Ectodermal cell (in vitro differentiated cells): ENCODE data around the gene KCNS3.
"Not testable (repeated sequence)": the region's sequence is repeated elsewhere in the genome, so short reads cannot be mapped to it uniquely, and the experiment has no call there.

ENCODE experiments used
- H3K27ac ChIP-seq: 2 replicates; pipeline ENCODE4 v1.7.0; 2013; ENCODE audit warnings: mild to moderate bottlenecking, low read depth, low read length; ENCODE audit not compliant: insufficient read depth, poor library complexity, severe bottlenecking
- H3K27me3 ChIP-seq: 2 replicates; pipeline ENCODE4 v1.7.0; 2013; ENCODE audit warnings: mild to moderate bottlenecking, low read length; ENCODE audit not compliant: insufficient read depth, control insufficient read depth, poor library complexity, severe bottlenecking
- H3K36me3 ChIP-seq: one replicate; pipeline ENCODE4 v1.7.0; 2013; ENCODE audit warnings: low read length; ENCODE audit not compliant: control insufficient read depth, insufficient read depth
- H3K4me1 ChIP-seq: one replicate; pipeline ENCODE4 v1.7.0; 2013; ENCODE audit warnings: low read length; ENCODE audit not compliant: control insufficient read depth, insufficient read depth
- H3K4me3 ChIP-seq: 2 replicates; pipeline ENCODE4 v1.7.0; 2013; ENCODE audit warnings: low read depth, low read length, control low read depth; ENCODE audit not compliant: insufficient read depth
- H3K9me3 ChIP-seq: 2 replicates; pipeline ENCODE4 v1.7.0; 2013; ENCODE audit warnings: mild to moderate bottlenecking, low read length, moderate library complexity; ENCODE audit not compliant: control insufficient read depth
- WGBS, 2 experiments: methylation state at CpG; one replicate each; pipeline ENCODE4 v1.1.7; 2013; ENCODE audit warnings: missing lambda C conversion rate in 2 of 2; 5-methylcytosine and 5-hydroxymethylcytosine counted together

KCNS3 gene

DNA sequence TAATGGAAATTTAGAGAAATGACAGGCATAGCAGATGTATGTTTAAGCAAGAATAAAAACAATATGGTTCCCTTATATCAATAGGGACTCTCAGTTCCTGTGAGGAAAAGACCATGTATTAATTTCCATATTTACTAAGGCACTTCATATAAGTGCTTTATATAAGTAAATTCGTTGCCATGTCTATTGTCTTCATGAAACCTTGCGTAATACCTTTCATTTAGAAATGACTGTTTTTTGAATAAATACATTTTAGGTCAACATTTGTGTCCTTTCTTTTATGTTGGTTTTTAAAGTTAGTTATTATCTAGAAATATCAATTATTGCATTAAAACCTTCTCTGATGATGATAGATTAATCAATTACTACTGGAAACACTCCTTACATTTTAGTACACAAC lies 83.3 kb downstream of the KCNS3 start:
- no peaks in the 10 kb centered on the region for H3K27me3 ChIP-seq
- H3K4me1 ChIP-seq: no peaks in the 10 kb centered on the region
- H3K36me3 ChIP-seq: no peaks in the 10 kb centered on the region
- WGBS, 2 experiments: 100% methylated on average over 2 of the region's 2 CpGs; no CpG with 5 or more reads in 1 of the 2 experiments
- H3K4me3 ChIP-seq: no peak overlapping the region
- H3K9me3 ChIP-seq: no peaks in the 10 kb centered on the region
- no peak overlapping the region for H3K27ac ChIP-seq

DNA sequence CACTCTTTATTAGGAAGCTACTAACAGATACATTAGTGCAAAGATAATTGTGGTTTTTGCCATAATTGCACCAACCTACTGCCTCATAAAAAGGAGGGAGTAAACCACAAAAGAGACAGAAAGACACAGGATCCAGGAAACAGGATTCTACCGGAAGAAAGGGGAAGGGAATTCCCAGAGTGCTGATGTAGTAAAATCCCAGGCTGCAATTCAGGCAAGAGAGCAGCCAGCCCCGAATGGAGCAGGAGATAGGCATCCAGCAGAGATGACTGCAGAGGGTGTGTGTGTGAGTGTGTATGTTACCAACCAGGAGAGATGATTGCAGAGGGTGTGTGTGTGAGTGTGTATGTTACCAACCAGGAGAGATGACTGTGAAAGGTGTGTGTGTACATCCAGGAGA lies 84.4 kb downstream of the KCNS3 start:
- Histone ChIP-seq H3K4me3 (no peak overlapping the region), H3K9me3 (no peaks in the 10 kb centered on the region), H3K27ac (no peak overlapping the region), H3K36me3 (no peaks in the 10 kb centered on the region), H3K4me1 (no peaks in the 10 kb centered on the region), H3K27me3 (no peaks in the 10 kb centered on the region)
- 18 to 23% methylated on average over 2 of the region's 2 CpGs for WGBS, 2 experiments

GRCh38 chr2:17963571-17963970 lies 85.1 kb downstream of the KCNS3 start:
- H3K4me3 ChIP-seq, H3K4me1 ChIP-seq, H3K27me3 ChIP-seq, H3K36me3 ChIP-seq, H3K9me3 ChIP-seq, H3K27ac ChIP-seq: not testable (repeated sequence)
- WGBS, 2 experiments: 93 to 99% methylated on average over 12 to 14 of the region's 16 CpGs

DNA sequence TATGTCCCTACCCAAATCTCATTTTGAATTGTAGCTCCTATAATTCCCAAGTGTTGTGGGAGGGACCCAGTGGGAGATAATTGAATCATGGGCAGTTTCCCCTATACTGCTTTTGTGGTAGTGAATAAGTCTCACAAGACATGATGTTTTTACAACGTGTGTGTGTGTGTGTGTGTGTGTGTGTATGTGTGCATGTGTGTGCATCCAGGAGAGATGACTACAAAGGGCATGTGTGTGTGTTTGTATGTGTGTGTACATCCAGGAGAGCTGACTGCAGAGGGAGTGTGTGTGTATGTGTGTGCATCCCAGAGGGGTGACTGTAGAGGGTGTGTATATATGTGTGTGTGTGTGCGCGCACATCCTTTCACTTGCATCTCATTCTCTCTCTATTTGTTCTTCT lies 86.7 kb downstream of the KCNS3 start:
- WGBS, 2 experiments: 18 to 76% methylated on average over 1 to 3 of the region's 3 CpGs
- Histone ChIP-seq H3K4me1 (no peaks in the 10 kb centered on the region), H3K27me3 (no peaks in the 10 kb centered on the region), H3K36me3 (no peaks in the 10 kb centered on the region), H3K27ac (no peak overlapping the region), H3K9me3 (no peaks in the 10 kb centered on the region), H3K4me3 (no peak overlapping the region)

- H3K4me3 ChIP-seq: no peak overlapping the region
- no peaks in the 10 kb centered on the region for H3K27me3 ChIP-seq
- H3K36me3 ChIP-seq: no peaks in the 10 kb centered on the region
- H3K4me1 ChIP-seq: no peaks in the 10 kb centered on the region
- no peak overlapping the region for H3K27ac ChIP-seq
- H3K9me3 ChIP-seq: no peaks in the 10 kb centered on the region
- 86 to 88% methylated on average over 3 of the region's 3 CpGs for WGBS, 2 experiments
Observed at GRCh38 chr2:17966798-17967197, 88.3 kb downstream of the KCNS3 start.

DNA sequence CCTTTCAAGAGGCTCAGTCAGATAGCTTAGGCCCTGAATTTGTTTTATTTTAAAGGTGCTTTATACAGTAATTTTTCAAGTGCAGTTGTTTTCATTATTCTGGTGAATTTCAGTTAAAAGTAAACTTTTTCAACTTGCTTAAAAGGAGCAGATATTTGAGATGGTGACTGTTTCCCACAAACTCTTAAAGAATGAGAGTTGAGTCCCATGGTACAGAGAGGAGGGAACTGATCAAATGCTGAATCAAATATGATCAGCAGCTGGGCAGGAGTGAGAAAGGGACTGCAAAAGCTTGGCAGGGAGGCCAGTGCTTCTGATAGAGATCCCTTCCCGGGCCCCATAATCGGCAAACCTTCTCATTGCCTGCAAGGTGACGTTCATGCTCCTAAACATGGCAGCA lies 91.2 kb downstream of the KCNS3 start:
- Histone ChIP-seq H3K36me3 (no peaks in the 10 kb centered on the region), H3K9me3 (no peaks in the 10 kb centered on the region), H3K27ac (no peak overlapping the region), H3K4me3 (no peak overlapping the region), H3K4me1 (no peaks in the 10 kb centered on the region), H3K27me3 (no peaks in the 10 kb centered on the region)
- WGBS, 2 experiments: 92 to 93% methylated on average over 3 of the region's 3 CpGs

DNA sequence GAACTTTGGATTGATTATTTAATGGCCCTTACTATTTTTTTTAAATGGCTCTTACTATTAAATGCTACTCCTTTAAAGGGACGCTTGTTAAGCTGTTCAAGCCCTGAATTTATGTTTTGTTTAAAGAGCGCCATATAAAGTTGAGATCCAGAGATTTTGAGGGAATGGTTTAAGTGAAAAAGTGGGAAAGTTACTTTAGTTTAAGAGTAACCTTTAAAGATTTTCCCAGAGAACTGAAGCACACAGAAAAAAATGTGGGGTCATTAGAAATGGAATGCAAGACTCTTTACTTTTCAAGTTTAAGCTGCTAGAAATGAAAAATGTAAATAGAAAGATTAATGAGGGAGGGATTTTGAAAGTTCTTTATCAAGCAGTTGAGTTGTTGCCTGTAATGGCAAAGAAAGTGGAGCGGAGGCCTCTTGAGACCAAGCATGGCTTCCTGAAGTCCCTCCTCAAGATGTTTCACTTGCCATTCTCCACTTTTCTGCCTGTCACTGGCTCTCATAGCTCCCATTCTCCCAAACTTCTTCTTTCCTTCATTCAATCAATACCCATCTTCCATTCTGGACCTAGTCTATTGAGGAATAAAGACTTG lies 93.2 kb downstream of the KCNS3 start:
- WGBS, 2 experiments: 93% methylated on average over 3 of the region's 3 CpGs
- H3K4me3 ChIP-seq: no peak overlapping the region
- no peaks in the 10 kb centered on the region for H3K27me3 ChIP-seq
- H3K9me3 ChIP-seq: no peaks in the 10 kb centered on the region
- no peak overlapping the region for H3K27ac ChIP-seq
- no peaks in the 10 kb centered on the region for H3K4me1 ChIP-seq
- H3K36me3 ChIP-seq: no peaks in the 10 kb centered on the region

DNA sequence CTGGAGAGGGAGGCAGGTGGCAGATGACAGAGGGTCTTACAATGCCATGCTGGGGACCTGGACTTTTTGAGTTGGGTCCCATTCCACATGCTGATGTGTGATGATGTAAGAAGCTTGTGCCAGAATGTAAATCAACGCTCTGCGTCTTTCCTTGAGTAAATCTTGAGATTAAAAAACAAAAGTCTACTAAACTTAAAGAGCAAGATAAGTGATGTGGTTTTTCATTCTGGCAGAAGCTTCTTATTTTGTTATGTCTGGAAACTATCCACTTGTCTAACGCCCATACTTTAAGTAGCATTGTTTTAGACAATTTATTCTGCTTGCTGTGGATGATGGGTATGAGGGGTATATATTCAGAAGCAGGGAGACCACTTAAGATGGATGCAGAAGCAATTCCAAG lies 94.5 kb downstream of the KCNS3 start:
- Histone ChIP-seq H3K27ac (no peak overlapping the region), H3K27me3 (no peaks in the 10 kb centered on the region)
- 93 to 100% methylated on average over 3 of the region's 3 CpGs for WGBS, 2 experiments

GRCh38 chr2:17975401-17975800 lies 96.9 kb downstream of the KCNS3 start:
- WGBS, 2 experiments: 35 to 82% methylated on average over 1 to 2 of the region's 2 CpGs

More for the DNA sequence above, 94.5 kb downstream of the KCNS3 start:
- peaks cover 9% of the 10 kb centered on the region for H3K4me1 ChIP-seq
- H3K36me3 ChIP-seq: no peaks in the 10 kb centered on the region
- H3K4me3 ChIP-seq: no peak overlapping the region
- H3K9me3 ChIP-seq: no peaks in the 10 kb centered on the region

DNA sequence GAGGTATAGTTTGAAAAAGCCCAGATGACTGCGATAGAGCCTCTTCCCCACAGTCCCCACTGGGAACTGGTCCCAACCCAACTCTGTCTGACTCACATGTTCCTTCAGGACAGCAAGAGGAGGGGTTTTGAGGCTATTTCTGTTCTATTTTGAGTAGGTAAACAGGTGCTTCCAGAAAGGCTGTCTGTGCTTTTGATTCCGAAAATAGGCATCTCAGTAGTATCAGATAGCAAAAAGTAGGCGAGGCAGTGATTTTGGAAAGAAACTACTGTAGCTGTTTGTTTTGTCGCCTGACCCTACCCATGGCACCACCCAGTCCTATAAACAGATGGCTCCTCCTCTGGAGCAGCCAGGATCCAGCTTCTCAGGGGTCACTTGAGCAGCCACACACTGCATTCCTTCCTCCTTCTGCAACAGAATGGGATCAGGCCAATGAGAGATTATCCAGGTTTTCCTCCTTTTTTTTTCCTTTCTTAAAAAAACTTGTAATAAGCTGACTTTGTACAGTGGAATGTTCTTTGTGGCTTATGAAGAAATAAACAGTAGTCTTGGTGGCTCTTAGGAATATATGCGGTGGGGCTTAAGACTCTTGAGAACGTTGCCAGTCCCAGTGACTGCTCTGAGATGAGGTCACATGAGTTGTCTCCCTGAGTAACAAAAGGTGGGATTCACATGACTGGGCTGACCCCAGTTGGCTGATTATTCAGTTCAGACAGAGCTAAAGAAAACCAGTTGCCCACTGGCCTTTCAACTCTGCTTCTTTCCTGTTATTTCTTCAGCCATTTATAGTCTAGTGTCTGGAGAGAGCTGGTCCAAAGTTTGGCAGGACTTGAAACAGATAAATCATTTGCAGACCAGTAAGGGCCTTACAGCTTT lies 98.6 kb downstream of the KCNS3 start:
- WGBS, 2 experiments: 90 to 92% methylated on average over 6 of the region's 6 CpGs
- Histone ChIP-seq H3K36me3 (no peaks in the 10 kb centered on the region), H3K9me3 (no peaks in the 10 kb centered on the region), H3K4me1 (peaks cover 9% of the 10 kb centered on the region), H3K27me3 (no peaks in the 10 kb centered on the region), H3K27ac (no peak overlapping the region), H3K4me3 (no peak overlapping the region)

More at GRCh38 chr2:17975401-17975800, 96.9 kb downstream of the KCNS3 start:
- Histone ChIP-seq H3K4me3 (no peak overlapping the region), H3K9me3 (no peaks in the 10 kb centered on the region), H3K4me1 (peaks cover 9% of the 10 kb centered on the region), H3K27me3 (no peaks in the 10 kb centered on the region), H3K27ac (no peak overlapping the region), H3K36me3 (no peaks in the 10 kb centered on the region)
